M059J (cell line): Measurements from ENCODE around the gene TTC12. TPM values are rescaled to one million over a fixed set of nuclear protein-coding genes. Genes with fewer than 3 reads are reported as not detected.

ENCODE experiments used
- DNase-seq: peaks from one replicate; pipeline ENCODE4 v3.0.0-alpha.2; 2012; ENCODE audit warnings: low read depth
- total RNA-seq: library from RNA; depleted of rRNA; stranded (reverse); fragments of >200 nt; shearing (Covaris generic); gene quantifications from 2 replicates; pipeline ENCODE4 v1.2.3, GENCODE V29; 2014; rRNA removed

TTC12 gene, protein sequence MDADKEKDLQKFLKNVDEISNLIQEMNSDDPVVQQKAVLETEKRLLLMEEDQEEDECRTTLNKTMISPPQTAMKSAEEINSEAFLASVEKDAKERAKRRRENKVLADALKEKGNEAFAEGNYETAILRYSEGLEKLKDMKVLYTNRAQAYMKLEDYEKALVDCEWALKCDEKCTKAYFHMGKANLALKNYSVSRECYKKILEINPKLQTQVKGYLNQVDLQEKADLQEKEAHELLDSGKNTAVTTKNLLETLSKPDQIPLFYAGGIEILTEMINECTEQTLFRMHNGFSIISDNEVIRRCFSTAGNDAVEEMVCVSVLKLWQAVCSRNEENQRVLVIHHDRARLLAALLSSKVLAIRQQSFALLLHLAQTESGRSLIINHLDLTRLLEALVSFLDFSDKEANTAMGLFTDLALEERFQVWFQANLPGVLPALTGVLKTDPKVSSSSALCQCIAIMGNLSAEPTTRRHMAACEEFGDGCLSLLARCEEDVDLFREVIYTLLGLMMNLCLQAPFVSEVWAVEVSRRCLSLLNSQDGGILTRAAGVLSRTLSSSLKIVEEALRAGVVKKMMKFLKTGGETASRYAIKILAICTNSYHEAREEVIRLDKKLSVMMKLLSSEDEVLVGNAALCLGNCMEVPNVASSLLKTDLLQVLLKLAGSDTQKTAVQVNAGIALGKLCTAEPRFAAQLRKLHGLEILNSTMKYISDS
- 6.7 and 19.2 TPM in 2 replicates for total RNA-seq

DNA sequence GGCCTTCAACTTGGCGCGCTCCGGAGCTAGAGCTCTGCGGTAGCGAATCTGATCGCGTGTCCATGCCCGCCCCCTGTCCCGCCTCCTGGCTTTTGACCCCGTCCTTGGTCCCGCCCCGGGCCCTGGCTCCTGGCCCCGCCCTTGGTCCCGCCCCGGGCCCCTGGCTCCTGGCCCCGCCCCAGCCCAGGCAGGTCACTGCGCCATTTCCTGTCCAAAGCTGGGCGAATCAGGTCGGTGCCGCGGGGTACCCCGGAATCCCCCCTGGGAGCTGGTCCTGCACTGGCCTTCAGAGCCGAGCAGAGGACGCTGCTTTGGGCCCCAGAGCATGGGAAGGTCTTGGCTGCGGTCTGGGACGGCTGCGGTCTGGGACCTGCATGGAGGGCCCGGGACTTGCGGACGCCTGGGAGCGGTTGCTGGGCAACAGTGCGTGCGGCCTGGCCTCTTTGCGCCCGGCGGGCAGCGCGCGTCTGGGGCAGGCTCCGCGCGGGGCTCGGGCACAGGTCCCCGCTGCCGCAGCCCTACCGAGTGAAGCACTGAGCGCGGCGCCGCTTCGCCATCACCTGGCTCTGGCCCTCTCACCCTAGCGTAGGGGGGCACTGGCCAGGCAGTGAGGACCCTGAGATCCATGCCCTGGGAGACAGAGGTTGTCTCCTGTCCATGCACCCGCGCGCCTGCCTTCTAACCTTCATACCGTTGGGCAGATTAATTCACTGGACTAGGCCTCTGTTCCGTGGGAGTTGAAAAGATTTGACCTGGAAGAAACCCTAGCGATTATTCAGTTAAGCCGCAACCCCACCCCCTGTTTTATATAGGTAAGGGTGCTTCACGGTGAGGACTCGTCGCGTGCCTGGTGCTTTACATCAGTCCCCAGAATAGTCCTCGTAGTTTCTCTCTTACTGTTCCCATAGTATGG lies at the start of gene TTC12:
Gene TTC12 (plus strand): TSS at position 195 of the 913 bp plus-strand sequence. CDS start 1,675 bp downstream, outside the sequence.
- DNase-seq, result peak; percentile 89

DNA sequence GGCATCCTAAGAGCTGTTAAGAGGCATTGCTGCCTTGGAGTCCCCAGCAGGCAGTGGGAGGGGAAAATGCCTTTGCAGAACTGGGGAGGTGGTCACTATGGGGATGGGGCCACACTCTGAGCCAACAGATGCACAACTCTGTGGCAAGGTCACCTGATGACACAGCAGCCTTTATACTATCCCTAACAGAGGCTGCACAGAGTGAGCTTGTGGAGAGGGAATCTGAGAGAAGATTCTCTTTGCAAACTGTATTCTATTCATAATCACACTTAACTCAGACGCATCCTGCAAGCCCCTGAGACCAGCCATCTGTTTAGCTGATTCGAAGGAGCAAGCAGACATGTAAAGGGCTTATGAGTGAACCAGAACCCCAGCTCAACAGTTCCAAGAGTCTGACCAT lies 49.0 kb upstream of the TTC12 start:
- DNase-seq, result no peak

DNA sequence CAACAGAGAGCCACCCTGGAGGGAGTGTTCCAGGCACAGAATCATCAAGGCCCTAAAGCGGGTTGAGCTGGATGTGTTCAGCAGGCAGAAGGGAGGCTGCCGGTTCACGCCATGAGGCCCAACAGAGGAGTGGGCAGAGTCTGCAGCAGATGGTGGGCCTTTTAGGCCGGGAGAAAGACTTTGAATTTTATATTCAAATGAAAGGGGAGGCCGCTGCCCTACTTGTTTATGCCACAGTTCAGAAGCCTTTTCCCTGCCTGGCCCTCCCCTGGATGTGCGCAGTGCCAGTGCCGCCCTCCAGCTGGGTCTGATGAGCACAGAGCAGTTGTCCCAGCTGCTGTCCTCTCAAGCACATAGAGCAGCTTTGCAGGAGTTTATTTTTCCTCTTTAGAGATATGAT lies 46.9 kb upstream of the TTC12 start:
- no peak for DNase-seq

DNA sequence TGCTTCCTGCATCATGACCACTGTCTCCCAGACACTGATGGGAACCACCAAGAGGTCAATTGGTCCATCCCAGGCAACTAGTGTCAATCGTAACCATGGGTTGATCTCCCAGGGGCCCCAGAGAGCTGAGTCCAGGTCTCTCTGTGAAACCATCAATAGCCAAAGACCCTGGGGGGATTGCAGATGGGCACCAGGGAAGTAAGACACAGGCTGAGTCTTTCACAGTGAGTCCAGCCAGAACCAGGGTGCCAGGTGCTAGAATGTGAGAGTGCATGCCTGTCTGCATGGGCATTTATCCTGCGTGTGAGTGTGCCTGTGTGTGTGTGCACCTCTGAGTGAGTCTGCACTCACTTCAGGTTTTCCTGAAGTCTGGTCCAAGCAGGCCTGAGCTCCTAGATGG lies 45.3 kb upstream of the TTC12 start:
- no peak for DNase-seq

DNA sequence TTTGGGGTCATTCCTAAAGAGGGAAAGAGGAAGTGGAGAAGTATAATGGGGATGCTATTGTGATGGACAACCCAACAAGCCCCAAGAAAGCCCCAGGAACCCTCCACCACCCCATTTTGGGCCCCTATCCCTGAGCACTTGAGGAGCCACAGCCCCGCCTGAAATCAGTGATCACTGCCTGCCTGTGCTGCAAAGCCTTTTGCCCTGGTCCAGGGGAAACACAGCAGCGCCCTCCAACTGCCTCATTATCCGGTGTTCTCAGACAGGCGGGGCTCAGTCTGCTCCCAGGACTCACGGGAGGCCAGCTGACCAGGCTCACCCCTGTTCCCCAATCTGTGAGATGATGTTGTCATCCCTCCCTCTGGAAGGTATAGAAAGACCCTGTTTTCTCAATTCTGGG lies 44.7 kb upstream of the TTC12 start:
- no peak for DNase-seq

DNA sequence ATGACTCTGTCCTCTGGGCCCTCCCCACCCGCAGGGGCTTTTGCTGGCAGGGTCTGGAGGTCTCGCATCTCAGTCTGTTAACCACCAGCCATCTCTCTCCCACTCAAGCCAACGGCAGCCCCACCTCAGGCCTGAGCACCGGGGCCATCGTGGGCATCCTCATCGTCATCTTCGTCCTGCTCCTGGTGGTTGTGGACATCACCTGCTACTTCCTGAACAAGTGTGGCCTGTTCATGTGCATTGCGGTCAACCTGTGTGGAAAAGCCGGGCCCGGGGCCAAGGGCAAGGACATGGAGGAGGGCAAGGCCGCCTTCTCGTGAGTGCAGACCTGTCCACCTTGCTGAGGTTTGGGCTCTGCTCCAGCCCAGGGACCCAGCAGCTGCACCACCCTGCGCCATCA lies 44.3 kb upstream of the TTC12 start:
- DNase-seq, result no peak

DNA sequence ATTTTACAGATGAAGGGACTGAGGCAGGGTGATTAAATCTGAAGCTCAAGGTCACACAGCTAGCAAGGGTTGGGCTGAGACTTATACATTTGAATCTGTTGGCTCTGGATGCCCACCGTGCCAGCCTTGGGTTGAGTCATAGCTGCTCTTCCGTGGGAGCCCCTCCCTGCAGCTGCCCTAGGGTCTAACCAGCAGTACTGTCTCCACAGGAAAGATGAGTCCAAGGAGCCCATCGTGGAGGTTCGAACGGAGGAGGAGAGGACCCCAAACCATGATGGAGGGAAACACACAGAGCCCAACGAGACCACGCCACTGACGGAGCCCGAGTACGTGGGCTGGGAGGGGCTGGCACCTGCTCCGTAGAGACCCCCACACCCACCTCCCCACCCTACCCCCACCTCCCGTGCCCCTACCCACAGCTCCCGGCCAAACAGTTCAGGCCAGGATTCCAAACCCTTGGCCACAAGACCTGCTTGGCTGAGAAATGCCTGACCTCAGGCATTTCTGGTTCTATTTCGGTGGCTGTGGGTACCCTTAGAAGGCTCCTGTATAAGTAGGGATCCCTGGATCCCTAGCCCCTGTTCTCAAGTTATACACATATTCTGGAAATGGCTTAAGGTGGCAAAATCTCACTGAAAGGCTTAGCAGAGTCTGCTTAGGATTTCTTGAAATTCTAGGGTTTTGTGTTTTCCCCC lies 42.7 kb upstream of the TTC12 start:
- DNase-seq, result no peak

DNA sequence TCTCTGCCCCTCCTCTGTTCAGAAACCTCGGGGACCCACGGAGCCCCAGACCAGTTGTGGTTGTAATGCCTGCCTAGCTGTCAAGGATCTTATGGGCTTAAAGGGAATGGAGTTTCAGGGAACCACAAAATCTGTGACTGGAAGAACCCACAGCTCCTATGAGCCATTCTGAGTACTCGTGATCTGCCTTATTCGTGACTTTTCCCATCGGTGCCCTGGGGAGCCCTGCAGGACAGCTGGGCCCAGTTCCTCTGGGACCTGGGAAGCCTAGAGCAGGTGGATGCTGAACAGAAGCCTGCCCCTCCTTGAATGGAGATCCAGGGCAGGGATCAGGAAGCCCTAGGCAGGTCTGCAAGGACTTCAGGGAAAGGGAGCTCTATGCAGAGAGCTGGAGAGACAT lies 42.1 kb upstream of the TTC12 start:
- no peak for DNase-seq

DNA sequence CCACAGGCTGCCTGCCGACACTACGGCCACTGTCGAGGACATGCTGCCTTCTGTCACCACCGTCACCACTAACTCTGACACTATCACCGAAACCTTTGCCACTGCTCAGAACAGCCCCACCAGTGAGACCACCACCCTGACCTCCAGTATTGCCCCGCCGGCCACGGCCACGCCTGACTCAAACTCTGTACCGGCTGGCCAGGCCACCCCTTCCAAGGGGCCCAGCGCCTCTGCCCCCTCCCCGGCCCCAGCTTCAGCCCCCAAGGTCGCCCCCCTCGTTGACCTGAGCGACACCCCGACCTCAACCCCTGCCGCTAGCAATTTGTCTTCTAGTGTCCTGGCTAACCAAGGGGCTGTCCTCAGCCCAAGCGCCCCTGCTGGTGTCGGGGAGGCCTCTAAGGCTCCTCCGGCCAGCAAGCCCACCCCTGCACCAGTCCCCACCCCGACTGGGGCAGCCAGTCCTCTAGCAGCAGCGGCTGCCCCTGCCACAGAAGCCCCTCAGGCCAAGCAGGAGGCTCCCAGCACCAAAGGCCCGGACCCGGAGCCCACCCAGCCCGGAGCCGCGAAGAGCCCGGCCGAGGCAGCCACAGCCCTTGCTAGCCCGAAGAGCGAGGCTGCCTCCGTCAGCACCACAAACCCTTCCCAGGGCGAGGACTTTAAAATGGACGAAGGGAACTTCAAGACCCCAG lies 41.3 kb upstream of the TTC12 start:
- DNase-seq, result no peak

DNA sequence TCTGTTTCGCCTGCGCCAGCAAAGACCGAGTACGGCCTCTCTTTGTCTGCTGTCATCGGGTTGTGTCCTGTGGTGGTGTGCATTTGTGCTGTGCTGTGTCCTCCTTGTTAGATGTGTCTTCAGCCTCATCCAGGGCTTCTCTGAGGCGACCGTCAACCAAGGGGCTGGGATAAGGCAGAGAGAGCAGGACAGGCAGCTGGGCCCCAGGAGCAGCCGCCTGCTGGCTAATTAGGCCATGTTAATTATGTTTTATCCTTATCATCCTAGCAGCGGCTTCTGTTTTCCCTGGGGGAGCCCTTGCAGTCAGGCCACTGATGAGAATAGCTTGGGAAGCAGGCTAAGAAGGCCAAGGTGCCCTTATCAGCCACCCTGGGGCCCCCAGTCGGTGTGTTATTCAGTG lies 40.7 kb upstream of the TTC12 start:
- no peak for DNase-seq

DNA sequence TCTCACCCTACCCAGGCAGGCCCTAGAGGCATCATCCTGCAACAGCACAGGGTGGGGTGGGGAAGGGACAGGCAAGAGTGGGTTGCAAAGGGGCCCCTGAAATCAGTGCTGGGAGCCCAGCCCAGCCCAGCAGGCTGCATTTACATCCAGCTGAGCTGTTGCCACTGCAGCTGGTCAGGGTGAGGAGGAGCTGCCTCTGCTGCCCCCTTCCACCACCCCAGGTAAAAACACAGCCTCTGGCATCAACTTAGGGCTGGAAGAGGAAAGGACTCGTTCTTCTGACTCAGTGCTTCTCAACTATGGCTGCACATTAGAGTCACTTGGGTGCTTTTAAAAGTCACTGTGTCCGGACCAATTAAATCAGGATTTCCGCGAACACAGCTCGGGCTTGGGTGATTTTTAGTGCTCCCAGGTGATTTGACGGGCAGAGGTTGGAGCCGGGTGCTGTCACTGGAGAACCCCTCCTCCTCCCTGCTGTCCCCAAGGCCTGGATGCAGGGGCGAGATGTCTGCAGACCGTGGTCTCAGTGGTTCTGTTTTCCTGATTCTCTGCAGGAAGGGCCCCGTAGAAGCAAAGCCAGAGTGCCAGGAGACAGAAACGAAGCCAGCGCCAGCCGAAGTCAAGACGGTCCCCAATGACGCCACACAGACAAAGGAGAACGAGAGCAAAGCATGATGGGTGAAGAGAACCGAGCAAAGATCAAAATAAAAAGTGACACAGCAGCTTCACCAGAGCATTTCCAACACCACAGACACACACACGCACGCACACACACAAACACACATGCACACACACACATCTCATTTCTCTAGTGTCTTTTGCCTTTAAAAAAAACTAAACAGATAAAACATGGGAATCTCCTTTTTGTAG lies 39.4 kb upstream of the TTC12 start:
- DNase-seq, result peak; percentile 17

DNA sequence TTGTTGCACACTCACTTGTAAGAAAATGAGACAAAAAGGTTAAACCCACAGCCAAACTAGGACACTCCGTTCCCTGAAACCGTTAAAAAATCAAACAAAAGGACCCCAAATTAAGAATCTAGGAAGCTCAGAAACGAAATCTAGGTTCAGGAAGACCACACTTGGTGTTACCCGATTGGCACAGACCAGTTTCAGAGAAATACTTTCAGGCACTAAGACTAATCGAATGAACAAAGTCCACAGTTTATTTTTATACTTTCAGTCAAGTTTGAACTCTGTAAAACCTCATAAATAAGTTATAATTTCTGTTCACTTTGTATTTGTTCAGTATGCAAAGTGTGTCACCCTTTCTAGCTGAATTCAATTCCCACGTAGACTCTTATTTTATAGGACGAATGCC lies 38.8 kb upstream of the TTC12 start:
- DNase-seq, result no peak

DNA sequence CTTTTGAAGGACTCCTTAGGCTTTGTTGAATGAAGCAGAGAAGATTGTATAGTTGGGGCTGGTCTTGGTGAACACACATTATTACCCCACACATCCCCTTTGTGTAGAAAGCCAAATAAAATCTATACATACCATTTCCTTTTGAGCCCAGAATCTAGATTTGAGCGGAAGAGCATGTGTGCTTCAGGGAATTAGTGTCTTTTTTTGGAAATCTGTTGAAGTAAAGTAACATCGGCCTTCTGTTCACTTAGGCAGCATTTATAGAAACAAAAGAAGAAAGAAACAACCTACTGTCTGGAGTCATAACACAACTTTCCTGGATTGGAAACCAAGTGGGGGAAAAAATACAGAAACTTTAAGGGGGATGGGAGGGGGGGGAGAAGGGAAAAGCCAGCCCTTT lies 37.9 kb upstream of the TTC12 start:
- DNase-seq, result no peak

DNA sequence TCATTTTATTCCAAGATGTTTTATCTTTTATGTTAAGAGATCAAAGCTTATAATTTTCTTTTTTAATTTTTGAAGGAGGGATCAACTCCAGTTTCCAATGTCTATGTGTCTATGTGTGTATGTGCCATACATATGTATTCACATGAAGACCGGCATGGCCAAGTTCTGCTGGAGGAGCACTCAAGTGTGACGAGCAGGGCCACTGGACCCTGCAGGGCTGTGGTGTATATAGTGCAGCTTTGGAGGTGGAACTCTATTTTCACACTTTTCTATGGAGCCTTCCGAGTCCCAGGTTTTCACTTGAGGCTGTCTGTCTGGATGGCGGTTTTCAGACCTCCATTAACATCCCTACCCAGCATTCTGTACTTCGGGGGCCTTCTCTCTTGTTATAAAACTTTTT lies 36.5 kb upstream of the TTC12 start:
- no peak for DNase-seq

DNA sequence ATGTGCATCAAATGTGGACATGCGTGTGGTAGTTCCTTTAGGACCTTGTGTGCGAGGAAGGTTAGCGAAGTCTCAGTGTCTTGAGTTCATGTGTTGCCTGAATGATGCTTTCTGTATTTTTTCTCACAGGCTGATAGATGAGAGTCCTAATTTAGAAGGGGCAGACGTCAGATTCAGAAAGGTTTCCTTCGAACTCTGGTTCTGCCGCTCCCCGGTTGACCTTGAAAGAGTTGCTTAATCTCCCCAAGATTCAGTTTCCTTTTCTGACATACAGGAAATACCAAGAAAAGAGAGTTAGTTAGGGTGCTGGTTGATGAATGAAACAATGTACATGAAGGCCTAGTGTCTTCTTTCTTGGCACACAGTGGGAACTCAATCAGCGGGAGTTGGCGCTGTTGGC lies 35.9 kb upstream of the TTC12 start:
- DNase-seq, result no peak

DNA sequence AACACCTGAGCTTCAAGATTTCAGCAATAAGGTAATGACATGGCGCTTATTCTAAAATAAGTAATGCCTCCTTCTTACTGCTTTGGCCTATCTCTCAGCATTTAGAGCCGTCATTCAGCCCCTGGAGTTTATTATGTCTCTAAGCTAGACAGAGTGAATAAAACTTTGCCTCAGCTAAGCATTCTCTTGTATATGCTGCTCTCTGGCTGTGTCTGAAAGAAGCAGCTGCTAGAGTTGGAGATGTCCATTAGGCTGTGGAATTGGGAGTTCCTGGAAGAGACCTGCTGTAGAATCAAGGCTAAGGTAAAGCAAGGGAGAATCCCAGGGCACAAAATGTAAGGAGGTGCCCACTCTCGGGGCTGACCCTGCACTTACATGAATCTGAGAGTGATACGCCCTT lies 35.5 kb upstream of the TTC12 start:
- DNase-seq, result no peak

DNA sequence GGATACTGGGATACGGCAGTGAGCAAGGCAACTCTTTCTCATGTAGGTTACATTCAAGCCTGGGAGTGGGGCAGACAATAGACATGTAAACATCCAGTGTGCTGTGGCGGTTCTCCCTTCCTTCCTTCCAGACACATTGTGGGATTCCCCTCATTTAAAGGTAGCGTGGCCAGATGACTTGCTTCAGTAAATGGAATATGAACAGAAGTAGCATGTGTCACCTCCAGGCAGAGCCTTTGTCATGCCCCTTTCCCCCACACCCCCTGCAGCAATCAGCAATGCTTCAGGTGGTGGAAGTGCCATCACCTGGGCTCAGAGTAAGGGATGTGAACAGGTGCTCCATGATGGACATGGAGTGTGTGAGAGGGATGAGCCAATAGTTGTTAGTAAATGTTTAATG lies 34.8 kb upstream of the TTC12 start:
- no peak for DNase-seq

DNA sequence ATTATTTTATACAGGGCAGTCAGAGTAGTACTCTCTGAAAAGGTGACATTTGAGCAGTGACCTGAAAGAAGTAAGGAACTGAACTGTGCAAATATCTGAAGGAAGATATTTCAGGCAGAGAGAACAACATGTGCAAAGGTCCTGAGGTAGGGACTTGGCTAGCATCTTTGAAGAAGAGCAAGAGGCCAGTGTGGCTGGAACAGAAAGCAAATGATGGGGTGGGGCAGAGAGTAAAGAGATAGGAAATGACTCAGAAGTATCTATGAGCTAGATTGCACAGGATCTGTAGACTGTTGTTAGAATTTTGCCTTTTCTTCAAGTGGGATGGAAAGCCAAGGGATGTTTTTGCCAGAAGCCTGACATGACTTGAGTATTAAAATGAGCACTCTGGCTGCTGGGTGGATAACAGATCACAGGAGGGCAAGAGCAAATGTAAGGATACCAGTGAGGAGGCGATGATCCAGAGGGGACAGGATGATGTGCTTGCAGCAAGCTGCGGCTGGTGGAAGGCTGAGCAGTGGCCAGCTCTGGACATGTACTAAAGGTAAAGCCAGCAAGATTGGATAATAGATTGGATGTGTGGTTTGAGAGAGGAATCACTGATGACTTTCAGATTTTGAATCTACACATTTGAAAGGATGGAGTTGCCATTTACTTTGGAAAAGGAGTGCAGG lies 33.2 kb upstream of the TTC12 start:
- DNase-seq, result no peak

DNA sequence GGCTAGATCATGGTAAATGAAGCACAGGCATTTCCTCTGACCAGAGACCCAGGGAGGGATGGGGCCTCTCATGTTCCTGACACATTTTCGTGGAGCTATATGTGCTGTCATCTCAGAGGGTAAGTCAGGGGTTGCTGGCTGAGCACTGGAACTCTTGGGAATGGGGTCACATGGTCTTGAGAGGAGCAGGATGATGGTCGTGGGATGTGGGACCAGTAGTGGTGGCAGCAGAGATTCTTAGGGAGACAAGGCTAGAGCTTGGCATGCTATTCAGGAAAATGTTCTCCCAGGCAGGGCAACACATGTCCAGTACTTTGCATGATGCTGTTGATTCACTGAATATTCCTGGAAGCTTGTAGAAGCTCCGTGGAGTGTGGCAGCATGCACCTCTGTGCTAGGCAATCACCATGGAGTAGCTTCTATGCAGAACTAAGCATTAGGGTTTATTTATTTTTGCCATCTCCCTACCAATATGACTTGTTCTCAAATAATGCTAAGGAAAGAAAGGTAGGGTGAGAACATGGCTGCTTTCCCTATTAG lies 31.4 kb upstream of the TTC12 start:
- DNase-seq, result no peak
